Stimulated activated CD4-positive, alpha-beta T cell treated with anti-CD3 and anti-CD28 coated beads, Interleukin-1b, Interleukin-23, amount 100 ng/mL, for 24 hours (primary cell): Measurements from ENCODE around the gene BBX.
"Not testable (repeated sequence)": the region's sequence is repeated elsewhere in the genome, so short reads cannot be mapped to it uniquely, and the experiment has no call there.

Source experiments
- DNase-seq, 4 experiments: peaks; one replicate each; pipeline ENCODE4 v3.0.0-alpha.2; 2020; ENCODE audit warnings: low read depth in 4 of 4, low spot score in 1 of 4

Gene BBX

DNA sequence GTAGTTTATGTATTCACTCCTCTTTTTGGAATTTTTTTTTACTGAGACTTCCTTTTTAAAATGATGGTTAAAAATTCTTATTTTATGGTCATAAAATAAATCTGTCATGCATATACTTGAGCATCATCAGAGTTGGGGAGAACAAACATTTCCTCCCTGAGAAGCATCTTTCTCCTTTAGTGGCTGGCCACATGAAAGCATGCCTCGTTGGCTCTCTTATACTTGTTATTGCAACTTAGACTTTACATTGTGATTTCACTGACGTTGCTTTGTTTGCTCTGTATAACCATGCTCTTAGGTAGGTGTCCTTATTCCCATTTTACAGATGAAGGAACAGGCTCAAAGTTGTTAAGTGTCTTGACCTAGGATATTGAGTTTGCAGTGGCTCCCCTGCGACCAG, 18.1 kb downstream of the BBX start:
- DNase-seq: no peak

DNA sequence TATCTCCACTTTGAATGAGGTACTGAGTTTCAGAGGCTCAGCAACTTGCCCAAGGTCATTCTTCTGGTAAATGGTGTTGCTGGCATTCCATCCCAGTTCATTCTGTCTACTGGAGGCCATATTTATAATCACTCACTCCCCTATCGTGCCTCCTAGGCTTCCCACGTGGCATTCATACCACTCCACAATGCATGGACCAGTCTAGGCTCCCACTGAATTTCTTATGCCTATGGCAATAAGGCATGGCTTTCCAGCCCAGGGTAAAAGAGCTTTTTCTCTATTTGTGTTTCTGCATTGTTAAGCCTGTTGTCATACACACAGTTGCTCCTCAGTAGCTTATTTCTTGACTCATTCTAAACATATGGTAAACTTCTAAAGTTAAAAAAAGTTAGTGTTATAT, 19.9 kb downstream of the BBX start:
- no peak for DNase-seq

DNA sequence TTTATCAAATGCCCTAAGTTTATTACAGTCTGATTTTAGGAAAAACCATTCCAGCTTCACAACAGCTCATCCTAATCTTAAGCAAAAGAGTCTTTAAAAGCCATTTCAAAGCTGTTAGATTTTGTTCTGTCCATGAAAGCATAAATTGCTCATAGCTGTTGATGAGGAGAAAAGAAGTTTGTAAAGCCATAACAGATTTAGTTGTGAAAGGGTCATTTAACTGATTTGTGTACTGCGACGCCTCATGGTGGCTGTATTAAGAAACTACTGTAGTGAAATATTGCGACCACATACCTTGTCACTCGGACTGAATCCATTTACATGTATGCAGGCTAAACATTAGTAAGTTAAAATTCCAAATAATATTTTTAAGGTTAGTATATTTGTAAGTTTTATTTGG, 20.9 kb downstream of the BBX start:
- no peak for DNase-seq

DNA sequence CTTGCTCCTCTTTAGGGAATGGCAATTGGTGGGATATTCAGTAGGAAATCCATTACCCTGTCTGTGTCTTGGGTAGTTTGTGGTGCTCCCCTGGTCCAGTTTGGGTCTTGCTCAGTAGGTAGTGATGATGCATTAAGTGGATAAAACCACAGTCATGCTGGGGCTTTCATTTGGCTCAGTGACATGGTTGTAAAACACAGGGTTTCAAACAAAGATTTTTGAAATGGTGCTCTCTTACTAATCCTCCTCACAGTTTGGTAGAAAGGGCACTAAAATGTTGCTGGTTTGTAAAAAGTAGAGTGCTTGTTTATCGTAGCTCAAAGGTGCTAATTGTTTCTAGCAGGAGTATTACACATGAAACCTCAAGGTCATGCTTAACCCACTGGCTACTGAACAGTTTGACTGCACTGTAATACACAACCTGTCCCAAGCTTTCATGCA, 22.9 kb downstream of the BBX start:
- no peak for DNase-seq

DNA sequence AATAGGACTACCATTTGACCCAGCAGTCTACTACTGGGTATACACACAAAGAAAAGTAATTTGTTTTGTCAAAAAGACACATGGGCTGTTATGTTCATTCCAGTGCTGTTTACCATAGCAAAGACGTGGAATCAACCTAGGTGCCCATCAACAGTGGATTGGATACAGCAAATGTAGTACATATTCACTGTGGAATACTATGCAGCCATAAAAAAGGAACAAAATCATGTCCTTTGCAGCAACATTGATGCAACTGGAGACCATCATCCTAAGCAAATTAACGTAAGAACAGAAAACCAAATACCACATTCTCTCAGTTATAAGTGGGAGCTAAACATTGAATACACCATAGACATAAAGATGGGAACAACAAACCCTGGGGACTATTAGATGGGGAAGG, 25.8 kb downstream of the BBX start:
- DNase-seq: no peak

DNA sequence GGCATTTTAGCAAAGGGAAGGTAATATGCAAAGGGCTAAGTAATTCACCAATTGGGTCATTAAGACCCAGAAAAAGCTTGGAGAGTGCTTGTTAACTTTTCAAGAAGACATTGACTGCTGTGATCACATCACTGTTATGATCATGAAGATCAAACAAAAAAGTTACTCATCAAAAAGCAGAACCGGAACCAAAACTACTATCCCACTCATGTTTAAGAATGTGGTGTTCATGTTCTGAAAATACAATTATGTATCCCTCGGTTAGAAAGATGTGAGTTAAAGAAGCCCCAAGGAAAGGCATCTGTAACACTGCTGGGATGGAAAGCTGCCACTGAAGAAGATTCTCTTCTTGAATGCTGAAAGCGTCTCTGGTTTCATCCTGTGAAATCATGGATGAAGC, 32.6 kb downstream of the BBX start:
- no peak for DNase-seq

DNA sequence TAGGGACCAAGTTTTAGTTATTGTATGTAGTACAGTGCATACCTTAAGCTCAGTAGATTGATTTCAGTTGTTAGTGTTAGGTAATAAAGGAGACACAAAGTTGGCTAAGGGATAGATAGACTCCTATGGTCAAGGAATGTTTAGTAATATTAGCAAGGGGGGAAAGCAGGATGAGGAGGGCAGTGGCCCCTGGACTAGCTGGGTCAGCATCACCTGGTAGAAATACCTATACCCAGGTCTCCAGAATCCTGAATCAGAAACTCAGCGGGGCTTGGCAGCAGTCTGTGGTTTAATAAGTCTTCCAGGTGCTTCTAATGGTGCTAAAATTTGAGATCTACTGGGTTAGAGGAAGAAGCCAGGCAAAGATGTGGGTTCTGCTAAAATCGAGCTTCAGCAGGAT, 35.0 kb downstream of the BBX start:
- no peak for DNase-seq

DNA sequence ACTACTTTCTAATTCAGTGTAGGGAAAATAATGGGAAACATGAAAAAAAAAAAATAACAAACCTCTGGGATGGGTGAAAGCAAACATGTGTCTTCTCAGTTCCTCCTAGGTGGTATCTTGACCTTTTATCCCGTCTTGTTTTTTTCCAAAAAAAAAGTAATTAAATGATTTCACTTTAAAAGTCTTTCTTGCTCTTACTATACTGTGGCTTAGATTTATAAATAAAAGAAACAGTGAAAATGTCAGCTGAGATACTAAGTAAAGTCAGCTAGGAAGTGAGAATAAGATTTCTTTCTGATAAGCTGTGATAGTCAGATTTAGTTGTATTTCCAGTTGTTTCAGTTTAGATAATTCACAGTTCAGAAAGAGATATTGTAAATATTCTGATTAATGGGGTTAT, 37.4 kb downstream of the BBX start:
- DNase-seq: no peak

DNA sequence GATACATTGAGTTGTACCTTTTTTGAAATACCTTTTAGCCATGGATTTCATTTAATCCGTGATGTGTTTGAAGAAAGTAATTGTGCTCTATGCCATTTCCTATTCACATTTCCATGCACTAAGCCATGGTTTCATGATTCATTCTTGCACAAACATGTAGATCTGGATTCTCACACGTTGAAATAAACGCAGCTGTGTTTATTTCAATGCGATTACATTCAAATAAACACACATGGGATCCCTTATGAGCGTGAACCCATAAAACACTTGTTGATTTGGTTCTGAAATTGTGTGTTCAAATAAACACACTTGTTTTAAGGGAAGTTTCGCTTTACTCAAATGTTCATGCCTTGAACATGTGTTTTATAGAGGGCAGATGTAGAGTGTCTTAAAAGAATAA, 39.2 kb downstream of the BBX start:
- DNase-seq: no peak

DNA sequence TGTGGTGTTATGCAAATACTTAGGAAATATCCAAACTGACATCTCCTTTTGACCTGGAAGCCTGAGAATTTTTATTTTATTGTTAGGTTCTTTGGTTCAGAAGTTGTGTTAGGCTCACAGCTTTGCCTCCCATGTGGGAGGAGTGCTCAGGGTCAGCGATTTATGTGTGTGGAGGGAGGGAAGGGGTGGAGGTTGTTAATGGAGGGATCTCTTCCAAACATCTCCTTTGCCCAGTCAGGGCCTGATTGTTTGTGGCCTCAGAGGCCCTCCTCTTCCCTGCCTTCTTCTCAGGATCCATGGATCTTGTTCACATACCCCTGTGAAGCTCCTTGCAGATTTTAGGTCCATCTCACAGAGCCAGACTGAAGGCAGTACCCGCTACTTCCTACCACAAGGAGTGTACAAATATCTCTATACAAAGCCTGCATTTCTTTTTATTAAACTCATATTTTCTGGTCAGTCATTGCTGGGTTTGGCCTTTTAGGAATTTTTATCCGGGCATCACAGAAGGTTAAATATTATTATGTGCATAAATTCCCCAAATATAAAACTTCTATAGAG, 40.3 kb downstream of the BBX start:
- DNase-seq: no peak

DNA sequence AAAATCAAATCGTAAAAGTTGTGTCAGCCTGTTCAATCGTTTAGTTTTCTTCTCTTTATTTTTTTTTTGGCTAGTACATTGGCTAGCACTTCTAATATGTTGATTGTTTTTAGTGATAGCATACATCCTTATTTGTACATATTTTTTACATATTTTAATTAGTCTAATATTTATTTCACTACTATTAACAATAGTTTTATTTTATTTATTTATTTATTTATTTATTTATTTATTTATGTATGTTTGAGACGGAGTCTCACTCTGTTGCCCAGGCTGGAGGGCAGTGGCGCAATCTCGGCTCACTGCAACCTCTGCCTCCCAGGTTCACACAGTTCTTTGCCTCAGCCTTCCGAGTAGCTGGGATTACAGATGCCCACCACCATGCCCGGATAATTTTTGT, 42.5 kb downstream of the BBX start:
- not testable (repeated sequence) for DNase-seq

DNA sequence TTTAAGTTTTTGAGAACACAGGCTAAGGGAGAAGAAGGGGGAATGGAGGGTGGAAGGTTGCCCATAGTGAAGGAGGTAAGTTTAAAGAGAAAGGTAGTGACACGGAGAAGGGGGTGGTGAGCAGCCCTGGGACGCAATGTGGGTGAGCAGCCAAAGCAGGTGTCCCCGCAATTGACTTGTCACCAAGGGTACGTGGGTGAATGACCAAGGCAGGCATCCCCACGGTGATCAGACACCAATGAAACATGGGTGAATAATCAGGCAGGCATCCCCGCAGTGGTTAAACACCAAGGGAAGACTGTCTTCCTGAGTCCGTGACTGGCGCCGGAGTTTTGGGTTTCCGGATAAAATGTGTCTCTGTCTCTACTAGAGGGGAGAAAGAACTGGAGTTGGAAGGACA, 48.3 kb downstream of the BBX start:
- not testable (repeated sequence) for DNase-seq

DNA sequence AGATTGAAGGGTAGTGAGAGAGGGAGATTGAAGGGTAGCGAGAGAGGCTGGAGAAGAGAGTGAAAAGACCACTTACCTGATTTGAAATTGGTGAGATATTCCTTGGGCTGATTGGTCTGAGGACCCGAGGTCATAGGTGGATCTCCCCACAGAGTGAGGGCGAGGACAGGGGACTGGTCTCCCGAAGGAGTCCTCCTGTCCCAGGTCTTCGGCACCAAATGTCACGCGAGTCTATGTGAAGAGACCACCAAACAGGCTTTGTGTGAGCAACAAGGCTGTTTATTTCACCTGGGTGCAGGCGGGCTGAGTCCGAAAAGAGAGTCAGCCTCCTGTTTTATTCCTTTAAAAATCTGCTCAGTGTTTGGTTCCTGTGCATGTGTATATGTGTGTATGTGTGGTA, 48.7 kb downstream of the BBX start:
- not testable (repeated sequence) for DNase-seq

DNA sequence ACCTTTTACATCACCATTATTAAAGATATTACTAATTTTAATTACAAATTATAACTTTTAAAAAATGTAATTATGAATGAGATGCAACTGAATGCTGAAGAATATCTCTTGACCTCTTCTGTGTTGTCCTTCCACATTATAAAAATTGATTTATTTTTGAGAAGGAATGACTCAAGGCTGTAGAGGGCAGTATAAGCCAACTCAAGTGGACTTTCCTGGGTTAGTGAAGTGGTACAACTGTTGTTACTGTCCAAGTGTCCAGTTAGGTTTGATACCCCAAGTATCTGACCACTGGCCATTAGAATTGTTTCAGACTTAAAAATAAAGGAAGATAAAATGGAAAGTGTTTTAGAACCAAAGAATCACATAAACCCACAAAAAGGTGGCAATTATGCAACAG, 51.9 kb downstream of the BBX start:
- no peak for DNase-seq

DNA sequence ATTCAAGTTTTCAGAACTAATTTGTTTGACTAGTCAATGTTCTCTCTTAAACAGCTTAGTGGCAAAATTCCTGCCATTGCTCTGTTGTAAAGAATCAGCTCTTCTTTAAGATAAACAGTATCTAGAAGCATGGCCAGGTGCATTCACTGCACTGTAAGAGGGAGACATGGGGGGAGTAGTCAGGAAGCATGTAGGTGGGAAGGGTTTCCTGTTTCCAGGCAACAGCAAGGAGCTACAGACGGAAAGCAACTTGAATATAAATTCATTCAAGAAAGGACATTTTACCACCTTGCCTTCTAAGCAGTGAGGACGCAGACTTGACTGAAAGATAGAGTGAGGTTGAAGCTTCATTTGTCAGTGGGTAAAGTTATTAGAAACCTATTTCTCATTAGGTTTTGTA, 55.3 kb downstream of the BBX start:
- DNase-seq: no peak

DNA sequence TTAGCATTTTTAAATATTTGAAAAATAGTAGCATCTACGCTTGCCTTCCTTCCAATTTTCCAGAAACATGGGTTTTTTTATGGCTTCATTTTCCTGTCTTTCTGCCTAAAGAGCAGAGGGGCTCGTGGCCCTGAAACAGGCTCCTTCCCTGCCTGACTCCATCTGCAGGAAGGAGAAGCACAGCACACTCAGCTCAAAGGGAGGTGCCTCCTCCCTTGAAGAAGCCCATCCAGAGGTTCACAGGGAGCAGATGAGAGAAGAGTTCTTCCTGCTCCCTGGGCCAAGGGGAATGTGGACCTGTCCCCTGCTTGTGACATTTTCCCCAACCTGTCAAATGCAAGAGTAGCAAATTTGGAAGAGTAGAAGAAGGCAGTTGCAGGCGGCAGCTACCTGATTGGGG, 55.8 kb downstream of the BBX start:
- no peak for DNase-seq

DNA sequence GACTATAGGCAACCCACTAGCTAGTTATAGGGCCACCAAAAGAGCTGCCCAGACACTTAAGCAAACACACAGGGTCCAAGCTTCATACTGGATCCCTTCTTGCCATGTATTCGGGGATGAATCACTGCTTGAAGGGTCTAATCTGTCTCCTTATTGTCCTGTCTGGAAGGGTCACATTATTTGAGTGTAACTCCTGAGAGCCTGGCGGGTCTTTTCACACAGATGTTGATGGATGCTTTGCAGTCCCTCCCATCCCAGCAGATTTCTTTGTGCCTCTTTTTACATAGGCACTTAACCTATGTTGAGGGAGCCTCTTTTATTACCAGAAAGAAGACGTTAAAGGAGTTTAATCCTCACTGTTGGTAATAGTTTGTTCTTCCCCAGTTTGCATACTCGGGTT, 56.6 kb downstream of the BBX start:
- no peak for DNase-seq

DNA sequence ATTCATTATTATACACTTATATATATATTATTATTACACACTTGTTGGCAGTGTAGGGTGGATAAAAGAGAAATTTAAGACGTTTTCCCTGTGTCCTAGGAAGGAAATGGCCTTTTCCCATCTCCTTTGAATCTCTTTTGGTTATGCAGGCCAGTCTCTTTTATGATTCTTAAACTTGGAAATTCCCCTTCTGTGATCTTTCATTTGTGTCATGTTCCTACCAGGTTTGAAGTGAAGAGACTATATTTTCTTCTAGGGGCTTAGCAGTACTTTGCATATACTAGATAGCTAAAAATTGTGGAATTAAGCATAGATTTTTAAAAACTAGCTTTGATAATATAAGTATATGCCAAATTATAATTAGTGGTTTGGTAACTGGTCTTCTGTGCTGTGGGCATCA, 58.5 kb downstream of the BBX start:
- DNase-seq: no peak

DNA sequence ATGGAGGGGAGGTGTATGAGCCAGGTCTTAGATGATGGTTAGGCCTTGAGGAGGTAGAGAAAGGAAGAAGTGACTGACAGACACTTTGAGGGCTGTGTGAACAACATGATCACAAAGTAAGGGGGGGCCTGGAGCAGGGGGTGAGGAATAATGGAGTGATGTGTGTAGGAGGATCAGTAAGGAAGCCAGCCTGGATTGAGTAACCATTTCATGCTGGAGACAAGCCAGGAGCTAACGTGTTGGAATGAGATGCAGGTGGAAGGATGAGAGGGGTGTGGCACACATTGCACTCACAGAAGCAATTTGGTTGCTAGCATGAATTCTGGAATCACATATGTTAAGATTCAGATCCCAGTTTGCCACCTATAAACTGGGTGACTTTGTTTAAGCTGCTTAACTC, 65.5 kb downstream of the BBX start:
- no peak for DNase-seq

DNA sequence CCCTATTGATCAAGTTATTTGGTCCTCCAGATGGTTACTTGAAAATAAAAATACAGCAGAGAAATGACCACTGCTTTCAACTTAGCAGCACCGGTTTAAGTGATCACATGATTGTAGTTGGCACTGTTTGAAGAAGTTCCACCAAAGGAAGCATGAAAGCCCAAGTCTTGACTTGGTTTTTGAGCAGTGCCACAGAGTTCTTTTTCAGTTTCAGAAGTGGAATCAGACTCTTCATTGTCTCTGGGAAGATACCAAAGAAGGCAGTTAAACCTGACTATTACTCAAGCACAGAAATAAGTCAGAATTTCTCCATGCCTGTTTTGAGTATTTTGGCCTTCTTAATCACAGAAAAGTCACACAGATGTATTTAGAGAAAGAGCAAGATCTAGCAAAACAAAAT, 66.7 kb downstream of the BBX start:
- DNase-seq: no peak

DNA sequence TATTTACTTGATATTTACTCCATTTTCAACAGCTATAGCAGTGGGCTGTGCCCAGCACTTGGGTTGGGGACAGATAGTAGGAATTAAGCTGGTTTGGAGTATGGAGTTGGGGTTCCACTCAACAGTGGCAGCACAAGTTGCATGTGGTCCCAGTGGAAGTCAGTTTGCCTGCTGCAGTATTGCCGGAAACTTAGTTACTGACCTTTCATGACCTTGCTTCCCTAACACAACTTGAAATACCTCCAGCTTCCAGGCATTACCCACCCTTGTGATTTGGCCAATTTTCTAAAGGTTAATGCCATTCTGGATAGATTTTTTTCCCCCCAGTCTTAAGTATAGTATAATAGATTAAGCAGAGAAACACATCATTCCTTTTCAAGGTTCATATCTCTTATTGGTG, 68.0 kb downstream of the BBX start:
- no peak for DNase-seq

DNA sequence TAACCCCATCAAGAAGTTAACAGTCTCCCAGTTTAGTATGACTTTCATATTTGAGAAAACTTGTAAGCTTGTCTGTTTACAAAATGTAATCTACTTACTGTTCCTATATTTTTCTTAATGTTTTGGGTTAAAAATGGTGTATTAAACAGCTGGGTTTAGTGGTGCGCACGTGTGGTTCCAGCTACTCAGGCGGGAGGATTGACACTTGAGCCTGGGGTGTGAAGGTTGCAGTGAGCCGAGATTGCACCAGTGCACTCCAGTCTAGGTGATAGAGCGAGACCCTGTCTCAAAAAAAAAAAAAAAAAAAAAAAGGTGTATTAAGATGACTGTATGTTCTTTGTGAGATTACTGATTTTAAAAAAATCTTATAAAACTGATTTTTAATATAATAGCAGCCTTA, 69.3 kb downstream of the BBX start:
- DNase-seq: no peak

DNA sequence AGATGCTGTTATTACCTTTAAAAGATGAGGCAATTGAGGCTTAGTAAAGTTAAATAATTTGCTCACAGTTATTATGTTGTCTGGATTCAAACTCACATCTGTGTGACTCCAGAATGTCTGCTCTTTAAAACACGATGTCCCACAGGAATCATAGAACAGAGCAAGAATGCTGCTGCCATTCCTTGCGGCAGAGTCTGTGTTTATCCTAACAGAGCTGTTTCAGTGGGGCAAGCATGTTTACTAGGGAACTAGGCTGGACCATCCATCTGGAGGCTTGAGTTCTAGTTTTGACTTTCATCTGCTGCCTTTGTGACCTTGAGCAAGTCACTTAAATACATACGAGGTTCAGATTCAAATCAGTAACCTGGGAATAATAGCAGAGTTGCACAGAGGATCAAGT, 72.1 kb downstream of the BBX start:
- DNase-seq: no peak

DNA sequence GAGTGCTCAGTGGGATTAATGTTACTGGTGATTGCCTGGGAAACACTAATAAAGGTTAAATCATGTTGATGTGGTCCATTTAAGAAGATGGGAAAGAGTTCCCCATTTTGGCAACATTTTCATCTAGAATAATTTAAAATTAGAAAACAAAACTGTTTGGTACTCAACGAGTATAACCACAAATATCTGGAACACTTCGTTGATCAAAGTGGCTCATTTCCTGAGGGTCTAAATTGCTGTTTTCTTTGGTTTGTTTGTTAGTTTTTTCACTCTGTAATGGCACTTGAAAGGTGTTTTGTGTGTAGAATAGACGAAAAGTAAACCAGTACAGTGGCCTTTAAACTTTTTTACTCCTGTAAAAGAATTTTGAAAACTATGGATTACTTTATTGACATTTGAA, 73.9 kb downstream of the BBX start:
- no peak for DNase-seq
